ENCODE data around the gene TMEM176A. TPM values are rescaled to one million over a fixed set of nuclear protein-coding genes. Genes with fewer than 3 reads are reported as not detected.
"Not testable (repeated sequence)": the region's sequence is repeated elsewhere in the genome, so short reads cannot be mapped to it uniquely, and the experiment has no call there.

Gene TMEM176A
- total RNA-seq (ENCODE audit: insufficient read depth, low replicate concordance) = 68.1 TPM

- no peak for DNase-seq (ENCODE audit: low spot score)
Observed at GRCh38 chr7:150800581-150801241, at the start of gene TMEM176A. TSS of gene TMEM176A (plus strand) at chr7:150800769. CDS start at chr7:150801551, 782 bp downstream.

GRCh38 chr7:150751702-150752101 lies 48.9 kb upstream of the TMEM176A start:
- DNase-seq (ENCODE audit: low spot score) = peak; percentile 11

GRCh38 chr7:150753239-150753638 lies 47.3 kb upstream of the TMEM176A start:
- DNase-seq (ENCODE audit: low spot score) = no peak

- DNase-seq (ENCODE audit: low spot score) = peak; percentile 58
Observed at GRCh38 chr7:150753826-150754603, 46.6 kb upstream of the TMEM176A start.

GRCh38 chr7:150754951-150755350 lies 45.6 kb upstream of the TMEM176A start:
- no peak for DNase-seq (ENCODE audit: low spot score)

GRCh38 chr7:150755473-150756099 lies 45.0 kb upstream of the TMEM176A start:
- DNase-seq (ENCODE audit: low spot score) = no peak

- no peak for DNase-seq (ENCODE audit: low spot score)
Observed at GRCh38 chr7:150756166-150756565, 44.4 kb upstream of the TMEM176A start.

GRCh38 chr7:150756858-150757257 lies 43.7 kb upstream of the TMEM176A start:
- no peak for DNase-seq (ENCODE audit: low spot score)

GRCh38 chr7:150759479-150759878 lies 41.1 kb upstream of the TMEM176A start:
- no peak for DNase-seq (ENCODE audit: low spot score)

GRCh38 chr7:150766334-150766709 lies 34.2 kb upstream of the TMEM176A start:
- DNase-seq (ENCODE audit: low spot score) = no peak

GRCh38 chr7:150769768-150770167 lies 30.8 kb upstream of the TMEM176A start:
- no peak for DNase-seq (ENCODE audit: low spot score)

- DNase-seq (ENCODE audit: low spot score) = not testable (repeated sequence)
Observed at GRCh38 chr7:150774131-150774530, 26.4 kb upstream of the TMEM176A start.

- DNase-seq (ENCODE audit: low spot score) = no peak
Observed at GRCh38 chr7:150778014-150778737, 22.4 kb upstream of the TMEM176A start.

GRCh38 chr7:150778738-150779301 lies 21.7 kb upstream of the TMEM176A start:
- DNase-seq (ENCODE audit: low spot score) = peak; percentile 88

- DNase-seq (ENCODE audit: low spot score) = no peak
Observed at GRCh38 chr7:150780292-150780691, 20.3 kb upstream of the TMEM176A start.

- DNase-seq (ENCODE audit: low spot score) = peak; percentile 33
Observed at GRCh38 chr7:150781103-150781502, 19.5 kb upstream of the TMEM176A start.

GRCh38 chr7:150781961-150782360 lies 18.6 kb upstream of the TMEM176A start:
- no peak for DNase-seq (ENCODE audit: low spot score)

GRCh38 chr7:150784120-150784736 lies 16.3 kb upstream of the TMEM176A start:
- DNase-seq (ENCODE audit: low spot score) = no peak

- DNase-seq (ENCODE audit: low spot score) = peak; percentile 43
Observed at GRCh38 chr7:150784954-150785353, 15.6 kb upstream of the TMEM176A start.

- DNase-seq (ENCODE audit: low spot score) = peak; percentile 91
Observed at GRCh38 chr7:150787321-150788281, 13.0 kb upstream of the TMEM176A start.

Data from umbilical cord (tissue), 2 donors.